ENCODE results near the gene CACNG3. TPM values are rescaled to one million over a fixed set of nuclear protein-coding genes. Genes with fewer than 3 reads are reported as not detected.

The CACNG3 gene
- total RNA-seq, 1 donor from 2014 or later, result not detected

DNA sequence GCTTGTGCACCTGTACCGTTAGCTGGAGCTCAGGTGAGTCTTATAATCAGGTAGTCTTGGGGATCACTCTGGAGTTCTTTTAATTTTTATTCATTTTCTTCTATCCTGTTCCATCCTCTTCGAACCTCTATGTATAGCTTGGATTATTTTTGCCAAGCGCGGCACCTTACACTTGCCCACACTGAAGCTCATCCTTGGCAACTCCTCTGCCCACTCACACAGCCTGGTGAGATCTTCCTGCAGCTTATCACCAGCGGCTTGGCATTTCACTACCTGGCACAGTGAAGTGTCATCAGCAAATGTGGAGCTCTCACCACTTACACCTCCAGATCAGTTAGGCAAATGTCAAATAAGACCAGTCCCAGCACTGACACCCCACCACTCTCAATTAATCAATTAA lies 116.7 kb downstream of the CACNG3 start:
- Histone ChIP-seq H3K36me3 (ENCODE audit: control insufficient read depth, insufficient read depth, low read length) (no peaks in the 10 kb centered on the region), H3K4me3 (ENCODE audit: low read depth, low read length) (no peak overlapping the region), H3K27me3 (ENCODE audit: control insufficient read depth, insufficient read depth, low read length) (no peaks in the 10 kb centered on the region)
- no peak for DNase-seq (ENCODE audit: low read depth)
- TF ChIP-seq, protein P1, sequence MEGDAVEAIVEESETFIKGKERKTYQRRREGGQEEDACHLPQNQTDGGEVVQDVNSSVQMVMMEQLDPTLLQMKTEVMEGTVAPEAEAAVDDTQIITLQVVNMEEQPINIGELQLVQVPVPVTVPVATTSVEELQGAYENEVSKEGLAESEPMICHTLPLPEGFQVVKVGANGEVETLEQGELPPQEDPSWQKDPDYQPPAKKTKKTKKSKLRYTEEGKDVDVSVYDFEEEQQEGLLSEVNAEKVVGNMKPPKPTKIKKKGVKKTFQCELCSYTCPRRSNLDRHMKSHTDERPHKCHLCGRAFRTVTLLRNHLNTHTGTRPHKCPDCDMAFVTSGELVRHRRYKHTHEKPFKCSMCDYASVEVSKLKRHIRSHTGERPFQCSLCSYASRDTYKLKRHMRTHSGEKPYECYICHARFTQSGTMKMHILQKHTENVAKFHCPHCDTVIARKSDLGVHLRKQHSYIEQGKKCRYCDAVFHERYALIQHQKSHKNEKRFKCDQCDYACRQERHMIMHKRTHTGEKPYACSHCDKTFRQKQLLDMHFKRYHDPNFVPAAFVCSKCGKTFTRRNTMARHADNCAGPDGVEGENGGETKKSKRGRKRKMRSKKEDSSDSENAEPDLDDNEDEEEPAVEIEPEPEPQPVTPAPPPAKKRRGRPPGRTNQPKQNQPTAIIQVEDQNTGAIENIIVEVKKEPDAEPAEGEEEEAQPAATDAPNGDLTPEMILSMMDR (IDR thresholded peaks at IDR 0.05; ENCODE audit: insufficient read depth, low read length, poor library complexity, severe bottlenecking), result no peak

DNA sequence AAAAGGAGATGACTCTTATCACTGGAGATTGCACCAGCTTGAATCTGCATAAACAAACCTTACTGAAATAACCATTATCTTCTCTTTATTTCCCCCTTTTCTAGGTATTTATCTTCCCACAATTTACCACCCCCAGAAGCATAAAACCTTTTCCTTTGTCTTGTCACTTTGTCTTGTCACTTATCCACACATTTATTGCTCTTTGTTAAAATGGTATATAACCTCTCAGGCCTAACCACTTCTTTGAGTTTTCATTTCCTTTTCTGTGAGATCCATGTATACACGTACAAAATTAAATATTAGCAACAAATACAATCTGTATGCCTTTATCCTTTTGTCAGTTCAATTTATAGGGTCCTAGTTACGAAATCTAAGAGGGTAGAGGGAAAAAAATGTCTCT lies 122.9 kb downstream of the CACNG3 start:
- TF ChIP-seq, protein P1 (IDR thresholded peaks at IDR 0.05; ENCODE audit: insufficient read depth, low read length, poor library complexity, severe bottlenecking), result no peak
- H3K4me3 ChIP-seq (ENCODE audit: low read depth, low read length), result no peak overlapping the region
- DNase-seq (ENCODE audit: low read depth), result no peak
- H3K27me3 ChIP-seq (ENCODE audit: control insufficient read depth, insufficient read depth, low read length), result no peaks in the 10 kb centered on the region
- H3K36me3 ChIP-seq (ENCODE audit: control insufficient read depth, insufficient read depth, low read length), result no peaks in the 10 kb centered on the region

DNA sequence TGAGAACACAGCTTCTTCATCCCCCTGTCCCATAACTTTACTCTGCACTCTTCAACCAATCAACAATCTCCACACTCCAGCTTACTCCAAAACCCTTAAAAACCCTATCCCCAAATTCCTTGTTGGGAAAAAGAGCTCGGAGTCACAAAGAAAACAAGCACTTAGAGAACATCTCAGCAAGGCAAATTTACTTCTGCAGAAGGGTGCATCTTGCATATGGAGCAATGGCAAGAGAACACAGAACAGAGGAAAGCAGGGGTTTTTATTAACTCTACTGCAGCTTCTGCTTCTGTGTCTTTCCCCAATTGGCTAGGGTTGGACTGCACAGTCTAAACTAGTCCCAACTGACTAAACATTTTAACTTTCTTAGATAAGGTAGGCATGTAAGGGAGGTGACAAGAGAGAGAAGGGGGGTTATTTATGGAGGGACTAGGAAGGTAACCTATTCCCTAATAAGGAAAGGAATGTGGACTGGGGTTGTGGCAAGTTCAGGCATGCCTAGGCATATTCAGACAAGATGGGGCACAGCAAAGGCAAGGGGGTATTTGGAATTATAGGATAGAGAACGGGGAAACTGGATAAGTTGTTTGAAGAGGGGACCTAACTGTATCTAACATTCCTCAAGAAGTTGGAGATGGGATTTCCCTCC lies 125.5 kb downstream of the CACNG3 start:
- H3K4me3 ChIP-seq (ENCODE audit: low read depth, low read length), result no peak overlapping the region
- no peaks in the 10 kb centered on the region for H3K27me3 ChIP-seq (ENCODE audit: control insufficient read depth, insufficient read depth, low read length)
- no peaks in the 10 kb centered on the region for H3K36me3 ChIP-seq (ENCODE audit: control insufficient read depth, insufficient read depth, low read length)
- DNase-seq (ENCODE audit: low read depth), result no peak
- TF ChIP-seq, protein P1 (IDR thresholded peaks at IDR 0.05; ENCODE audit: insufficient read depth, low read length, poor library complexity, severe bottlenecking), result no peak

DNA sequence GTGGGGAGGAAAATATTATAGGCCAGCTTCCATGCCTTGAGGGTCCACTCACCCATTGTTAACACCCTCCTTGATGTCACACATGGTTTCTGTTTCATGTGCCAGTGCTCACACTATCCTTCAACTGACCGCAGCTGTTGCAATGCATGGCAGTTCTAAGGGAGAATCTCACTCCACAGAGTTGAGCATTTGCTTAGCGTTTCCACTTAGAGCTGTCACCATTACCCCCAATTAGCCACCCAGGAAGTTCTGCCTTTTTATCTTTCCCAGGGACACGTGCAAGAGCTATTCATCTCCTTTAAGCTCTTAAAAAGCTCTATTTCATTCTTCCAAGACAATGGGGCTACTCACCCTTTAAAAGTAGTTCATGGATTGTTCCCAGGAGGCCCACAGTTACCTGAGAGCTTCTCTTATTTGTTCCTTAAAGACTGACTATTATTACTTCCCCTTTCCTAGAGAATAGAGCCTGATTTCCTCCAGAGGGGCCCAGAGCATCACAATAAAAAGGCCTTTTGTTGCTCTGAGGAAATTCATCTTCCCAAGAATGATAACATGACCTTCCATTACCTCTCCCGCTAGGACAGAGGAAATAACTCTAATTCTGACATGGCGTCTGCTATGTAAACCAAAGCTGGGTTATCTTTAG lies 126.8 kb downstream of the CACNG3 start:
- Histone ChIP-seq H3K27me3 (ENCODE audit: control insufficient read depth, insufficient read depth, low read length) (no peaks in the 10 kb centered on the region), H3K4me3 (ENCODE audit: low read depth, low read length) (no peak overlapping the region), H3K36me3 (ENCODE audit: control insufficient read depth, insufficient read depth, low read length) (no peaks in the 10 kb centered on the region)
- DNase-seq (ENCODE audit: low read depth), result no peak
- TF ChIP-seq, protein P1 (IDR thresholded peaks at IDR 0.05; ENCODE audit: insufficient read depth, low read length, poor library complexity, severe bottlenecking), result no peak

DNA sequence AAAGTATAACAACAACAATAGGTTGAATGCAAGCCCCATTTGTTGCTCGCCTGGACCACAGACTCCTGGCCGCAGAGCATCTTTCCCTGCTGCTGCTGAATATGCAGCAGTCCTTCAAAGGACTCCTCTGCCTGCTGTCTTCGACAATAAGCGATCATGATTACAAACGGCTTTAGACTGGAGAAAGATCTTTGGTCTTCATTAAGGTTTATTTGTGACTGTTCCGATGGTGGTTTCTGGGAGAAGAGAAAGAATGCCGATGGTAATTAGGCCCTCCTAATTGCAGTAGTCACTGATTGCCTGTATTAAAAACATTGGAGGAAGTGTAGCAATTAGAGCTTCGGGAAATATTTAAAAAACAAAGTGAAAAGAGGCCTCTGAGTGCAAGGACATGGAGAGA lies 138.2 kb downstream of the CACNG3 start:
- Histone ChIP-seq H3K27me3 (ENCODE audit: control insufficient read depth, insufficient read depth, low read length) (no peaks in the 10 kb centered on the region), H3K4me3 (ENCODE audit: low read depth, low read length) (no peak overlapping the region), H3K36me3 (ENCODE audit: control insufficient read depth, insufficient read depth, low read length) (no peaks in the 10 kb centered on the region)
- TF ChIP-seq, protein P1 (IDR thresholded peaks at IDR 0.05; ENCODE audit: insufficient read depth, low read length, poor library complexity, severe bottlenecking), result no peak
- DNase-seq (ENCODE audit: low read depth), result no peak
